Measurements from ENCODE around the gene MICAL3. TPM values are rescaled to one million over a fixed set of nuclear protein-coding genes. Genes with fewer than 3 reads are reported as not detected.

Gene MICAL3
- total and polyA plus RNA-seq, 9 of the 15 experiments (the other 6 are each of a cell fraction or from before 2014, with no cell fraction given) = 0.53 to 32.1 (median 12.3) TPM

- TF ChIP-seq ZNF449 (CRISPR knock-in tag; IDR thresholded peaks at IDR 0.05) (no peak), ZNF75A (CRISPR knock-in tag; IDR thresholded peaks at IDR 0.05) (no peak), ESRRA (IDR thresholded peaks at IDR 0.05; ENCODE audit: borderline replicate concordance, low read depth) (no peak), SMARCE1 (IDR thresholded peaks at IDR 0.05) (0 out of 2 replicates have a peak, but pooled peaks have one; percentile 47), KDM1A (IDR thresholded peaks at IDR 0.05) (peak in 1 of 2 experiments; percentile 30; a peak in 2 of 4 replicates), MBD2 (IDR thresholded peaks at IDR 0.05; ENCODE audit: borderline replicate concordance, low read depth) (no peak), ARID3A (IDR thresholded peaks at IDR 0.05; ENCODE audit: borderline replicate concordance, low read depth, low read length) (0 out of 2 replicates have a peak, but pooled peaks have one; percentile 17), HCFC1 (IDR thresholded peaks at IDR 0.05; ENCODE audit: low read depth, low read length) (no peak), FOXP4 (CRISPR knock-in tag; IDR thresholded peaks at IDR 0.05; ENCODE audit: borderline replicate concordance) (no peak), MCM7 (IDR thresholded peaks at IDR 0.05) (no peak), ATF3 (IDR thresholded peaks at IDR 0.05) (peak; percentile 89), ATF3 (CRISPR knock-in tag; conservative IDR thresholded peaks at IDR 0.05) (no peak), CHD2 (IDR thresholded peaks at IDR 0.05; ENCODE audit: low read depth, low read length) (no peak), BRD4 (IDR thresholded peaks at IDR 0.05) (no peak), SRSF9 (IDR thresholded peaks at IDR 0.05; ENCODE audit: borderline replicate concordance, low read depth, low read length) (no peak), POLR2AphosphoS5 (IDR thresholded peaks at IDR 0.05; ENCODE audit: control insufficient read depth, insufficient read depth, low read depth, low read length) (no peak), ETS2 (tag; IDR thresholded peaks at IDR 0.05; ENCODE audit: borderline replicate concordance, poor library complexity, severe bottlenecking) (no peak), KDM4B (IDR thresholded peaks at IDR 0.05; ENCODE audit: borderline replicate concordance in 2 of 2, low read depth in 1 of 2) (no peak), NFE2 (IDR thresholded peaks at IDR 0.05; ENCODE audit: low read depth) (no peak), TGIF2 (CRISPR knock-in tag; IDR thresholded peaks at IDR 0.05) (no peak)
- TF ChIP-seq, protein P1, sequence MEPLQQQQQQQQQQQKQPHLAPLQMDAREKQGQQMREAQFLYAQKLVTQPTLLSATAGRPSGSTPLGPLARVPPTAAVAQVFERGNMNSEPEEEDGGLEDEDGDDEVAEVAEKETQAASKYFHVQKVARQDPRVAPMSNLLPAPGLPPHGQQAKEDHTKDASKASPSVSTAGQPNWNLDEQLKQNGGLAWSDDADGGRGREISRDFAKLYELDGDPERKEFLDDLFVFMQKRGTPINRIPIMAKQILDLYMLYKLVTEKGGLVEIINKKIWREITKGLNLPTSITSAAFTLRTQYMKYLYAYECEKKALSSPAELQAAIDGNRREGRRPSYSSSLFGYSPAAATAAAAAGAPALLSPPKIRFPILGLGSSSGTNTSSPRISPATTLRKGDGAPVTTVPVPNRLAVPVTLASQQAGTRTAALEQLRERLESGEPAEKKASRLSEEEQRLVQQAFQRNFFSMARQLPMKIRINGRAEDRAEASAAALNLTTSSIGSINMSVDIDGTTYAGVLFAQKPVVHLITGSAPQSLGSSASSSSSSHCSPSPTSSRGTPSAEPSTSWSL (CRISPR knock-in tag; IDR thresholded peaks at IDR 0.05; ENCODE audit: borderline replicate concordance) = no peak
These were observed 110.5 kb downstream of the MICAL3 start (continued) for GRCh38 chr22:17913801-17914347.

Measured in K562 (cell line).